G401 (cell line): ENCODE data around the gene ENPP4. TPM values are rescaled to one million over a fixed set of nuclear protein-coding genes. Genes with fewer than 3 reads are reported as not detected.
"Not testable (repeated sequence)": the region's sequence is repeated elsewhere in the genome, so short reads cannot be mapped to it uniquely, and the experiment has no call there.

Source experiments
- DNase-seq: peaks from one replicate; pipeline ENCODE4 v3.0.0-alpha.2; 2015; ENCODE audit warnings: low spot score
- in situ Hi-C: cut with HindIII; loops from 2 replicates; pipeline ENCODE4 v1.10.0; 2016; ENCODE audit warnings: low sequenced_read_pairs, mixed read lengths
- total RNA-seq: library from RNA; depleted of rRNA; stranded (reverse); fragments of >200 nt; shearing (Covaris generic); gene quantifications from 2 replicates; pipeline ENCODE4 v1.2.3, GENCODE V29; 2014; rRNA removed

Gene ENPP4
- not detected in 2 replicates for total RNA-seq

- in situ Hi-C loops, result no loop called here
- peak; percentile 98 for DNase-seq
Measured at GRCh38 chr6:46129629-46130511, at the start of gene ENPP4. TSS of gene ENPP4 (plus strand) at chr6:46129989. CDS start at chr6:46139584, 9,595 bp downstream.

GRCh38 chr6:46080111-46080510 is 49.7 kb upstream of the ENPP4 start:
- DNase-seq, result no peak
- in situ Hi-C loops, result no loop called here

- DNase-seq, result not testable (repeated sequence)
Measured at GRCh38 chr6:46085688-46086087, 44.1 kb upstream of the ENPP4 start.

GRCh38 chr6:46090115-46091079 is 39.4 kb upstream of the ENPP4 start:
- peak; percentile 80 for DNase-seq
- in situ Hi-C loops, result no loop called here

More at GRCh38 chr6:46085688-46086087, 44.1 kb upstream of the ENPP4 start:
- in situ Hi-C loops, result not testable (repeated sequence)

- DNase-seq, result no peak
- in situ Hi-C loops, result no loop called here
Measured at GRCh38 chr6:46091080-46091478, 38.7 kb upstream of the ENPP4 start.

GRCh38 chr6:46095251-46095650 is 34.5 kb upstream of the ENPP4 start:
- no peak for DNase-seq
- in situ Hi-C loops, result no loop called here

- in situ Hi-C loops, result no loop called here
- DNase-seq, result no peak
Measured at GRCh38 chr6:46097366-46097765, 32.4 kb upstream of the ENPP4 start.

- in situ Hi-C loops, result no loop called here
- DNase-seq, result peak; percentile 11
Measured at GRCh38 chr6:46098678-46099077, 31.1 kb upstream of the ENPP4 start.

GRCh38 chr6:46099952-46100351 is 29.8 kb upstream of the ENPP4 start:
- in situ Hi-C loops, result no loop called here
- DNase-seq, result no peak

GRCh38 chr6:46102123-46102522 is 27.7 kb upstream of the ENPP4 start:
- in situ Hi-C loops, result no loop called here

GRCh38 chr6:46103441-46104115 is 26.2 kb upstream of the ENPP4 start:
- in situ Hi-C loops, result no loop called here
- DNase-seq, result no peak

More at GRCh38 chr6:46102123-46102522, 27.7 kb upstream of the ENPP4 start:
- no peak for DNase-seq

GRCh38 chr6:46104209-46104608 is 25.6 kb upstream of the ENPP4 start:
- no peak for DNase-seq
- in situ Hi-C loops, result no loop called here

GRCh38 chr6:46105568-46105967 is 24.2 kb upstream of the ENPP4 start:
- in situ Hi-C loops, result no loop called here
- DNase-seq, result no peak

GRCh38 chr6:46113370-46113769 is 16.4 kb upstream of the ENPP4 start:
- no peak for DNase-seq
- in situ Hi-C loops, result no loop called here

GRCh38 chr6:46115634-46116033 is 14.2 kb upstream of the ENPP4 start:
- no peak for DNase-seq
- in situ Hi-C loops, result no loop called here

- DNase-seq, result no peak
- in situ Hi-C loops, result no loop called here
Measured at GRCh38 chr6:46116289-46116688, 13.5 kb upstream of the ENPP4 start.

GRCh38 chr6:46118157-46118556 is 11.6 kb upstream of the ENPP4 start:
- DNase-seq, result no peak
- in situ Hi-C loops, result no loop called here

- in situ Hi-C loops, result no loop called here
- no peak for DNase-seq
Measured at GRCh38 chr6:46118836-46119235, 11.0 kb upstream of the ENPP4 start.

GRCh38 chr6:46119679-46120078 is 10.1 kb upstream of the ENPP4 start:
- in situ Hi-C loops, DNase-seq: not testable (repeated sequence)
